NCI-H2107 treated with DMSO at 0.1 percent for 48 hours (cell line): ENCODE data around the gene UBR3.

ENCODE experiments used
- DNase-seq: peaks from one replicate; lab custom pipeline; 2025; ENCODE audit not compliant: unreplicated experiment; lab: John Stamatoyannopoulos, UW

Gene UBR3

GRCh38 chr2:170044751-170045478 is 217.7 kb downstream of the UBR3 start:
- no peak for DNase-seq

DNA sequence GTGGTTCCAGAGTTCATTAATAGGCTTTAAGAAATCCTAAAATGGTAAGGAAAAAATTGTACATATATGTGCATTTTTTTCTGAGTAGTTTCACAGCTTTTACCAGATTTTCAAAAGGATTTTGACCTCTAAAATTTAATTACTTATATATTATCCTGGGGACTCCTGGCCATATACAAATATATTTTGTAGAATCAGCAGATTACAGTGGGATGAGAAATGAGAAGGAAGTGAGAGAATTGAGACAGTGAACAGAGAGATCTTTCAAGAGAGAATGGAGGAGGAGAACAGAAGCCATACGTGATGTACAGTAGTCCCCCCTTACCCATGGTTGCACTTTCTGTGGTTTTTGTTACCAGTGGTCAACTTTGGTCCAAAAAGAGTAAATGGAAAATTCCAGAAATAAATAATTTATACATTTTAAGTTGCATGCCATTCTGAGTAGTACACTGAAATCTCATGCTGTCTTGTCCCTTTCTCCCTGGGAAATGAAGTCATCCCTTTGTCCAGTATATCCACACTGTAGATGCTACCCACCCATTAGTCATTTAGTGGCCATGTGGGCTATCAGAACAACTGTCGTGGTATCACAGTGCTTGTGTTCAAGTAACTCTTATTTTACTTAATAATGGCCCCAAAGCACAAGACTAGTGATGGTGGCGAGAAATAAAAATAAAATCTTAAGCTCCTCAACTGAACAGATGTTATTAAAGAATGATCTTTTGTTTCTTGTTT is 220.2 kb downstream of the UBR3 start:
- no peak for DNase-seq

DNA sequence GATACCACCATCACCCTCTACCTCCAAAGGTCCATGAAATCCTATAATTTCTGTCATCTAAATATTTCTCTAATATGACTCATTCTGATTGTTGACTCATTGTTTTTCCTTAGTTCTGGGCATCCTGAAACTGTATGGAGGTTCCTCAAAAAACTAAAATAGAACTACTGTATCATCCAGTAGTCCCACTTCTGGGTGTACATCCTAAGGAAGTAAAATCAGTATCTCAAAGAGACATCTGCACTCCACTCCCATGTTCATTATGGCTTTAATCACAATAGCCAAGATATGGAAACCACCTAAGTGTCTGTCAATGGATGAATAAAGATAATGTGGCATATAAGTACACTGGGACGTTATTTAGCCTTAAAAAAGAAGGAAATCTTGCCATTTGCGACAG is 224.9 kb downstream of the UBR3 start:
- no peak for DNase-seq

DNA sequence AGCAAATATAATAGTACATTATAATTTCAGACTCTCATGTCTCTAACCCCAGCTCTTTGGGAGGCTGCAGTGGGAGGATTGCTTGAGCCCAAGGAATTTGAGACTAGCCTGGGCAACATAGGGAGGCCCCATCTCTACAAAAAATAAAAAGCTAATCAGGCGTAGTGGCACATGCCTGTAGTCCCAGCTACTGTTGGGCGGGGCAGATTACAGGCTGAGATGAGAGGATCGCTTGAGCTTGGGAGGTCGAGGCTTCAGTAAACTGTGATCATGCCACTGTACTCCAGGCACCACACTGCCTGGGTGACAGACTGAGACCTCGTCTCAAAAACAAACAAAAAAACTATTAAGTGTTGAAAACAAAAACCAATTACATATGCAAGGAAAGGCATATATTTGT is 227.7 kb downstream of the UBR3 start:
- DNase-seq, result no peak

GRCh38 chr2:170056900-170057299 is 229.6 kb downstream of the UBR3 start:
- no peak for DNase-seq

- no peak for DNase-seq
These were observed 236.4 kb downstream of the UBR3 start for GRCh38 chr2:170063456-170064235.

GRCh38 chr2:170070778-170071177 is 243.5 kb downstream of the UBR3 start:
- no peak for DNase-seq

DNA sequence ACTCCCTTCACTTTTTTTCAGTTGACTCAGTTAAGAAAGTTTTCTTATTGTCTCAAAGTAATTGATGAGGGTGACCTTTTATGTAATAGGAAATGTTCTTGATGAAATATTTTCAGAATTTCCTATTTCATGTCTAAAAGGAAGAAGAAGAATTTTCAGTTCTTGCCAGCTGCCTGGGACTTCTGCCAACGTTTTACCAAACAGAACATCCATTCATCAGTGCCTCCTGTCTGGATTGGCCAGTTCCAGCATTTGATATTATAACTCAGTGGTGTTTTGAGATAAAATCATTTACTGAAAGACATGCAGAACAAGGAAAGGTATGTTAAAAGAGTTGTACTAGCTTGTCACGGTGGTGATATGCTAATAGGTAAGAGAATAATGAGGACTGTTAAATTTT is 246.0 kb downstream of the UBR3 start:
- peak; percentile 6 for DNase-seq

DNA sequence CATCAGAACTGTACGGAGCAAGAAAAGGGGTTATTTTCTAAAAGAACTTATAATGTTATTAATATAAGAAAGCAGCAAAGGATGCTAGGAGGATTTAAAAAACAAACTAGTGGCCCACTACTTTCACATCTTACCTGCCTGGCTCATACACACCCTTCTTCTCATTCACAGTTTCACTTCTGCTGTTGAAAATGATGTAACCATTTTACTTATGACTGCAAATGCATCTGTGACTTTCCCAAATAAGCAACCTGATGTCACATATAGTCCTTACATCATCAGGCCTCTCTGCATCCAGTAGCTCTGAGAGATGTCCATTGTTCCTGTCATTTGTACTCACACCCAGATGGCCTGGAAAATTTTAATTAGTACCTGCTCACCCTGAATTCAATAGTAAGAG is 248.9 kb downstream of the UBR3 start:
- no peak for DNase-seq

DNA sequence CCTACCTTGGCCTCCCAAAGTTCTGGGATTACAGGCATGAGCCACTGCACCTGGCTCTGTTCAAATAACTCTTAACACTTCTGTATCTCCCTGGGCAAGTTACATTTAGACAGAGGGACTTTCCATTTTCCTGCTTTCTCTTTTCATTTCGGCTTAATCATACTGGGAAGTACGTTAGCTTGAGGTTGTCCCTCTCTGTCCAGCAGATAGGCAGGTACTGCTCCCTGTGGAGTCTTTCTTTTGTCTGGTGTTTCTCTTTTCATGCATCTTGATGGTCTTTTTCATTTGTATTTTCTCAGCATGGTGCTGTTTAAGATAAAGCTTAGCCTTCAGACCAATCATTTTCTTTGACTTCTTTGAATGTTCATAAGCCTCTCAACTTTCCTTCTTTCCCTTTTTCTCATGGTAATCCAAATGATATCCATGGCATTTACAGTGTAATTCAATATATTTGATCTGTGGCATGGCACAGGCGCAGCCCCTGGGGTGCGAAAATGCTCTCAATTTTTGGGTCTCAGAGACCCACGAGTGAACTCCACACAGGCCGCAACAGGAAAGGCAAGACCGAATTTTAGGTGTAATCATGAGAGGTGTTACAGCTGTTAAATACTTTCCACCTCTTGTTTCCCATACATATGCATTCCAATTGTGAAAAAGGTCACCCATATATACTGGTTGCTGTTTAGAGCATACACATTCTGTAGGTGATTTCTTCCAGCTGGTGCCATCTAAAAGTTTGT is 250.7 kb downstream of the UBR3 start:
- DNase-seq, result no peak

GRCh38 chr2:170084820-170085491 is 257.7 kb downstream of the UBR3 start:
- DNase-seq, result no peak

DNA sequence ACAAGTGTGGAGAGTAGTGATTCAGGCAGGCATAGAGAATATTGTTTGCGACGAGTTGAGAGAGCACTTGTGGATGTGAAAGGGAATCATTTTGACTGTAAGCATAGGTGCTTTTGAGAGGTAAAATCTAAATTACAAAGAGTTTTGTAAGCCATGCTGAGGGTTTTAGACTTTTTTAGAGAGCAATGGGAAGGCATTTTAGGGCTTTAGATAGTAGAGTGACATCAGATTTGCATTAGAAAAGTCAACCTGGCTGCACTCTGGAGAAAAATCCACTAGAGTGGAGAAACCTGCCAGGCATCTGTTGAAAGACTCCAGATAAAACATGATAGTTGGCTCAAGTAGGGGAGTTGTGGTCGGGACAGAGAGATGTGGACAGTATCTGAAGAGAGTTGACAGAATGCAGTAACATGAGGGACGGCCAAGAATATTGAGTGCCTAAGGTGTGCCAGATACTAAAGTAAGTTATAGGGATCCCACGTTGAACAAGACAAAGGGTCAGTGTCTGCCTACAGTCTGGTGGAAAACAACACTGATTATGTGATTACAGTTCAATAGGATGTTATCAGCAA is 258.9 kb downstream of the UBR3 start:
- no peak for DNase-seq

DNA sequence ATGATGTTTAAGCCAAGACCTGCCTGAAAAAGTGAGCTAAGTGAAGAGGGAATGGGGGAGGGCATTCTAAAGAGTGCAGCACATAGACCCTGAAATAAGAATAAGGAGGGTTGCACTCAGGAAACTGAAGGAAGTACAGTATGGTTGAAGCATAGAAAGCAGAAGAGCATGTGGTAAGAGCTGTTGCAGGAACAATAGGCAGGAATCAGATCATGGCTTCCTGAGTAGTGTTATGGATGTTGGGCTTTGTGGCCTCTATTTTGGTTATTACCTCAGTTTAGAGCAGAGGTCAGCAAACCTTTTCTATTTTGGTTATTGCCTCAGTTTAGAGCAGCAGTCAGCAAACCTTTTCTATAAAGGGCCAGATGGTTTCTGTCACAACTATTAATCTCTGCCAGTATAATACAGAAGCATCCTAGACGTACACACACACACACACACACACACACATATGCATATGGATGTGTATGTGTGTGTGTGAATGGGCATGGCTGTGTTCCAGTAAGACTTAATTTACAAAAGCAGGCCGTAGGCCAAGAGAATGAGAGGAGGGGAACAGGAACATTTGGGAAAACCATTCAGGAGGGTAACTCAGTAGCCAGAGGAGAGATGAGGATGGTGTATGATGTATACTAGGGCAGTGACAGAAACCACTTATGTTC is 259.6 kb downstream of the UBR3 start:
- no peak for DNase-seq

GRCh38 chr2:170087413-170087793 is 260.1 kb downstream of the UBR3 start:
- DNase-seq, result no peak

DNA sequence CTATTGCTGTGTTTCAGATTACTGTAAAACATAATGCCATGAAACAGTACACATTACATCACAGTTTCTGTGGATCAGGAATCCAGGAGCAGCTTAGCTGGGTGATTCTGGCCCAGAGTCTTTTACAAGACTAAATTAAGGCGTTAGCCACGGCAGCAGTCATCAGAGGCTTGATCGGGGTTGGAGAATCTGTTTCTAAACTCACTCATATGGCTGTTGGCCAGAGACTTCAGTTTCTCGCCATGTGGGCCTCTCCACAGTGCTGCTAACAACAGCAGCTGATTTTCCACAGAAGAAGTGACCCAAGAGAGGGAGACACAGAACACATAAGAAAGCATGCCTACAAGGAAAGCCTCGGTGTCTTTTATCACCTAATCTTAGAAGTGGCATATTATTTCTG is 261.5 kb downstream of the UBR3 start:
- DNase-seq, result no peak

DNA sequence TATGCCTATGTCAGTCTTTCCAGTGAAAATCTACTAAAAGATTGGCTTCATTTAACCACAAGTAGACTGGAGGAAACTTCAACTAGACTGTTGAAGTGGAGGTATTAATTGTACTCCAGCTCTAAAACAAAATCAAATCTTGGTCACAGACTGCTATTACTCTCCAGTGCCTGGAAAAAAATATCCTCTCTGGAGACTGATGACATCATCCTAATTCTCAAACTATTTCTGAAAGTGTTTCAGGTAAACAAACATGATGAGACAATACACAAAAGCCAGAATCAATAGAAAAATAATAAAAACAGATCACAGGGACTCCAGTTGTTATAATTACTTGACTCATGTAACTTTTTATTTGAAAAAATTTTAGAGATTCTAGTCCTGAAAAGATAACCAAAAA is 263.0 kb downstream of the UBR3 start:
- no peak for DNase-seq

DNA sequence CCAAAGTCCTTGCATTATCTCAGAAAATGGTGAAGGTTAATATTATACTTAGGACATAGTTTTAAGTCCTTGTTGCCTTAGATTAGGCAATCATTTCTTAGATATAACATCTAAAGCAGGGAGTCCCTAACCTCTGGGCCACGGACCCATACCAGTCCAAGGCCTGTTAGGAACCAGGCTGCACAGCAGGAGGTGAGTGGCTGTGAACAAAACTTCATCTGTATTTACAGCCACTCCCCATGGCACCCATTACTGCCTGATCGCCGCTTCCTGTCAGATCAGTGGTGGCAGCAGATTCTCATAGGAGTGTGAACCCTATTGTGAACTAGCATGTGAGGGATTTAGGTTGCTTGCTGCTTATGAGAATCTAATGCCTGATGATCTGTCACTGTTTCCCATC is 264.2 kb downstream of the UBR3 start:
- DNase-seq, result no peak

DNA sequence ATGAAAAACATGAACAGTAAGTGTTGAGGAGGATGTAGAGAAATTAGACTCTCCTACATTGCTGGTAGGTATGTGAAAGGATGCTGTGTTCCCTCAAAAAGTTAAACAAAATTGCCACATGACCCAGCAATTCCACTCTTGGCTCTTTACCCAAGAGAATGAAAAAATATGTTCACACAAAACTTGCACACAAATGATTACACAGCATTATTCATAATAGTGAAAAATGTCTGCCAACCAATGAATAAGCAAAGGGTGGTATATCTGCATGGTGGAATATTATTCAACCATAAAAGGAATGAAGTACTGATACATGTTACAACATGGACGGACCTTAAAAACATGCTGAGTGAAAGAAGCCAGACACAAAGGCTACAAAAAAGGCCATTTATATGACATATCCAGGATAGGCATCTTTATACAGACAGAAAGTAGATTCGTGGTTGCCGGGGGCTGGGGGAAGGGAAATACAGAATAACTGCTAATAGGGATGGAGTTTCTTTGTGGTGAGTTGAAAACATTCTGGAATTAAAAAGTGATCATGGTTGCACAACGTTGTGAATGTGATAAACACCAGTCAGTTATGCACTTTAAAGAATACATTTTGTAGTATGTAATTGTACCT is 265.3 kb downstream of the UBR3 start:
- DNase-seq, result no peak

DNA sequence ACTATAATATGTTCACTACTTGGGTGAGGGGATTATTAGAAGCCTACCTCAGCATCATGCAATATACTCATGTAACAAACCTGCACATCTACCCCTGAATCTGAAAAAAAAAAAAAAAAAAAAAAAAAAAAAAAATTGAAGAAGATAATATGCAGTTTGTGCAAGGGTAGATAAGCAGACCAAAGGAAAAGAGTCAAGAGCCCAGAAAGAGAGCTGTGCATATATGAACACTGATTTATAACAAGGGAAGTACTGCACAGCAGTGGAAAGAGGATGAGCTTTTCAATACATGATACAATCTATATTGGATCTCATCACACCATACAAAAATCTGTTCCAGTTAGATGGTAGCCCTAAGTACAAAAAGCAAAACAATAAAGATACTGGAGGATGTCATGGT is 268.1 kb downstream of the UBR3 start:
- no peak for DNase-seq
